Nephron progenitor cell (in vitro differentiated cells): ENCODE measurements around the gene DEPDC1B.
"Not testable (repeated sequence)": the region's sequence is repeated elsewhere in the genome, so short reads cannot be mapped to it uniquely, and the experiment has no call there.

Experiments used
- DNase-seq: peaks from one replicate; pipeline ENCODE4 v3.0.0; 2021
- H3K27ac Mint-ChIP-seq: 2 replicates; pipeline ENCODE4 v1.8.0; 2021; ENCODE audit warnings: mild to moderate bottlenecking, moderate library complexity, mixed read lengths
- H3K27me3 Mint-ChIP-seq: 2 replicates; pipeline ENCODE4 v1.8.0; 2021; ENCODE audit warnings: mild to moderate bottlenecking, low read depth, mixed read lengths; ENCODE audit not compliant: poor library complexity
- H3K36me3 Mint-ChIP-seq: 2 replicates; pipeline ENCODE4 v1.8.0; 2021; ENCODE audit warnings: low read depth, mixed read lengths
- H3K4me1 Mint-ChIP-seq: 2 replicates; pipeline ENCODE4 v1.8.0; 2021; ENCODE audit warnings: mixed read lengths
- H3K4me3 Mint-ChIP-seq: 2 replicates; pipeline ENCODE4 v1.8.0; 2021; ENCODE audit warnings: mild to moderate bottlenecking, moderate library complexity, mixed read lengths
- H3K9me3 Mint-ChIP-seq: 2 replicates; pipeline ENCODE4 v1.8.0; 2021; ENCODE audit warnings: mild to moderate bottlenecking, moderate library complexity, mixed read lengths
- TF ChIP-seq, protein P1 (sequence below): fragments of 200-600 bp; sonication (generic); IDR thresholded peaks from 2 replicates; pipeline ENCODE4 v1.5.0; 2021; ENCODE audit warnings: antibody characterized with exemption

The DEPDC1B gene

GRCh38 chr5:60738461-60738860 lies 38.5 kb upstream of the DEPDC1B start:
- no peak for DNase-seq
- Mint-ChIP-seq H3K27me3 (no peaks in the 10 kb centered on the region), H3K4me3 (no peak overlapping the region), H3K9me3 (peaks cover 22% of the 10 kb centered on the region), H3K27ac (no peak overlapping the region), H3K4me1 (no peaks in the 10 kb centered on the region), H3K36me3 (peaks cover 9% of the 10 kb centered on the region)
- TF ChIP-seq, protein P1, sequence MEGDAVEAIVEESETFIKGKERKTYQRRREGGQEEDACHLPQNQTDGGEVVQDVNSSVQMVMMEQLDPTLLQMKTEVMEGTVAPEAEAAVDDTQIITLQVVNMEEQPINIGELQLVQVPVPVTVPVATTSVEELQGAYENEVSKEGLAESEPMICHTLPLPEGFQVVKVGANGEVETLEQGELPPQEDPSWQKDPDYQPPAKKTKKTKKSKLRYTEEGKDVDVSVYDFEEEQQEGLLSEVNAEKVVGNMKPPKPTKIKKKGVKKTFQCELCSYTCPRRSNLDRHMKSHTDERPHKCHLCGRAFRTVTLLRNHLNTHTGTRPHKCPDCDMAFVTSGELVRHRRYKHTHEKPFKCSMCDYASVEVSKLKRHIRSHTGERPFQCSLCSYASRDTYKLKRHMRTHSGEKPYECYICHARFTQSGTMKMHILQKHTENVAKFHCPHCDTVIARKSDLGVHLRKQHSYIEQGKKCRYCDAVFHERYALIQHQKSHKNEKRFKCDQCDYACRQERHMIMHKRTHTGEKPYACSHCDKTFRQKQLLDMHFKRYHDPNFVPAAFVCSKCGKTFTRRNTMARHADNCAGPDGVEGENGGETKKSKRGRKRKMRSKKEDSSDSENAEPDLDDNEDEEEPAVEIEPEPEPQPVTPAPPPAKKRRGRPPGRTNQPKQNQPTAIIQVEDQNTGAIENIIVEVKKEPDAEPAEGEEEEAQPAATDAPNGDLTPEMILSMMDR: no peak

DNA sequence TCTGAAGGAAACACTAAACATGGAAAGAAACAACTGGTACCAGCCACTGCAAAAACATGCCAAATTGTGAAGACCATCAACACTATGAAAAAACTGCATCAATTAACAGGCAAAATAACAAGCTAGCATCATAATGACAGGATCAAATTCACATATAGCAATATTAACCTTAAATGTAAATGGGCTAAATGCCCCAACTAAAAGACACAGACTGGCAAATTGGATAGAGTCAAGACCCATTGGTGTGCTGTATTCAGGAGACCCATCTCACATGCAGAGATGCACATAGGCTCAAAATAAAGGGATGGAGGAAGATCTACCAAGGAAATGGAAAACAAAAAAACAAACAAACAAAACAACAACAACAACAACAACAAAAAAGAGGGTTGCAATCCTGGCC lies 30.9 kb upstream of the DEPDC1B start:
- H3K4me3 Mint-ChIP-seq, H3K27ac Mint-ChIP-seq, H3K4me1 Mint-ChIP-seq, H3K27me3 Mint-ChIP-seq, H3K36me3 Mint-ChIP-seq, DNase-seq: not testable (repeated sequence)
- peaks cover 12% of the 10 kb centered on the region for H3K9me3 Mint-ChIP-seq

DNA sequence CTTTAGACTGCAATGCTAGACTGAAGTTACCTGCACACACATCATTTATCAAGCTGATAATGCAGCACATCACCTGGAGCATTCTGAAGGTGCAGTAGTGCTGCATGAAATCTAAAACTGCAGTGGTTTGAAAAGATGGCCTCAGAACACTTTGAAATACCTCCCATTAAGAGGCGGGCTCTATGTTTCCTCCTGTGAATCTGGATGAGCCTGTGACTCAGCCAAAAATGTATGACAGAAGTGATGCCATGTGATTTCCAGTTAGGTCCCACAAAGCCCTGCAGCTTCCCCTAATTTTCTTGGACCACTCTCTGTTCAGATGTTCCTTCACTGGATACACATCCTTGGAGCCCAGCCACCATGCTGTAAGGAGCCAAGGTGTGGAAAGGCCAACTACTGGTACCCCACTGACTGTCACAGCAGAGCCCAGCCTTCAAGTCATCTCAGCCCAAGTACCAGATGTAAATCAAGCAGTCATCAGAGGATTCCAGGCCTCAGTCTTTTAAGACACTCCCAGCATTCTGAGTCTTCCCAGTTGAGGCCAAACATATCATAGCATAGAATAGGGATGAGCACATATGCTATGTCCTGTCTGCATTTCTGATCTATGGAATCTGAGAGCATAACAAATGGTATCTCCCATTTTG lies 27.2 kb upstream of the DEPDC1B start:
- Mint-ChIP-seq H3K4me3 (no peak overlapping the region), H3K27ac (no peak overlapping the region), H3K27me3 (peaks cover 8% of the 10 kb centered on the region), H3K9me3 (peaks cover 12% of the 10 kb centered on the region), H3K36me3 (no peaks in the 10 kb centered on the region), H3K4me1 (no peaks in the 10 kb centered on the region)
- TF ChIP-seq, protein P1: no peak
- DNase-seq: no peak

DNA sequence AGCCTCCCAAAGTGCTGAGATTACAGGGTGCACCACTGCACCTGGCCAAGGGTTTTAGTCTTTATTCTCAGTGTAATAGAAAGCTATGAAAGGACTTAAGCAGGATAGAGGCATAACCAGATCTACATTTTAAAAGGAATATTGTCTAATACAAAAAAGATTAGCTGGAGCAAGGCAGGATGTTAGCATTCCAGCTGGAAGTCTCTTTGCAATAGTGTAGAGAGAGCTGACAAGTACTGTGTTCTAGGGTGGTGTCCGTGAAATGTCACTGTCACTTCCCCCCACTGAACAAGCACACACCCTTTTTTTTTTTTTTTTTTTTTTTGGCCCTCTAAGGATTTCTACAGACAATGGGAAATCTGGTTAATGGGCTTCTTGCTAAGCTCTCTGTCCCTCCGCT lies 24.2 kb upstream of the DEPDC1B start:
- peaks cover 4% of the 10 kb centered on the region for H3K27me3 Mint-ChIP-seq
- H3K36me3 Mint-ChIP-seq: no peaks in the 10 kb centered on the region
- TF ChIP-seq, protein P1: no peak
- peaks cover 5% of the 10 kb centered on the region for H3K9me3 Mint-ChIP-seq
- H3K27ac Mint-ChIP-seq: no peak overlapping the region
- no peak overlapping the region for H3K4me3 Mint-ChIP-seq
- no peak for DNase-seq
- H3K4me1 Mint-ChIP-seq: no peaks in the 10 kb centered on the region

- DNase-seq: no peak
- no peaks in the 10 kb centered on the region for H3K4me1 Mint-ChIP-seq
- TF ChIP-seq, protein P1: no peak
- H3K27me3 Mint-ChIP-seq: peaks cover 4% of the 10 kb centered on the region
- no peak overlapping the region for H3K27ac Mint-ChIP-seq
- H3K36me3 Mint-ChIP-seq: no peaks in the 10 kb centered on the region
- H3K4me3 Mint-ChIP-seq: no peak overlapping the region
- no peaks in the 10 kb centered on the region for H3K9me3 Mint-ChIP-seq
These were observed 22.4 kb upstream of the DEPDC1B start for GRCh38 chr5:60722416-60722815.

DNA sequence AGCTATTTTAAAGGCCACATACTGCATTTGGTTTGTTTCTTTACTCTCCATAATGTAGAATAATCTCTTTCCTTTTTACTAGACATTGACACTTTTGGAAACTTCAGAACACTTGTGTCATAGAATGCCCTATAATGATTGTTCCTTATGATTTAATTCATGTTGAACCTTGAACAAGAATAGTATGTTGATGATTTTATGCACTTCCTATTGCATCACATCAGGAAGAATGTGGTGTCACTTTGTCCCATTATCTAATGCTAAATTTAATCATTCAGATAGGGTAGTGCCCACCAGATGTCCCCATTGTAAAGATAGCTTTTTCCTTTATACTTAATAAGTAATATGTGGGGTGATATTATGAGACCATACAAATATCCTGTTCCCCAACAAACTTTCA lies 19.4 kb upstream of the DEPDC1B start:
- TF ChIP-seq, protein P1: no peak
- Mint-ChIP-seq H3K9me3 (peaks cover 13% of the 10 kb centered on the region), H3K27ac (no peak overlapping the region), H3K36me3 (no peaks in the 10 kb centered on the region), H3K4me3 (no peak overlapping the region), H3K4me1 (no peaks in the 10 kb centered on the region), H3K27me3 (peaks cover 4% of the 10 kb centered on the region)
- no peak for DNase-seq
